Measurements from ENCODE around the gene UBR4.

The UBR4 gene

GRCh38 chr1:19073311-19074186 lies 136.5 kb downstream of the UBR4 start:
- no peak for DNase-seq (ENCODE audit: low read depth, low spot score)

GRCh38 chr1:19072285-19072981 lies 137.6 kb downstream of the UBR4 start:
- DNase-seq (ENCODE audit: low read depth, low spot score) = no peak

DNA sequence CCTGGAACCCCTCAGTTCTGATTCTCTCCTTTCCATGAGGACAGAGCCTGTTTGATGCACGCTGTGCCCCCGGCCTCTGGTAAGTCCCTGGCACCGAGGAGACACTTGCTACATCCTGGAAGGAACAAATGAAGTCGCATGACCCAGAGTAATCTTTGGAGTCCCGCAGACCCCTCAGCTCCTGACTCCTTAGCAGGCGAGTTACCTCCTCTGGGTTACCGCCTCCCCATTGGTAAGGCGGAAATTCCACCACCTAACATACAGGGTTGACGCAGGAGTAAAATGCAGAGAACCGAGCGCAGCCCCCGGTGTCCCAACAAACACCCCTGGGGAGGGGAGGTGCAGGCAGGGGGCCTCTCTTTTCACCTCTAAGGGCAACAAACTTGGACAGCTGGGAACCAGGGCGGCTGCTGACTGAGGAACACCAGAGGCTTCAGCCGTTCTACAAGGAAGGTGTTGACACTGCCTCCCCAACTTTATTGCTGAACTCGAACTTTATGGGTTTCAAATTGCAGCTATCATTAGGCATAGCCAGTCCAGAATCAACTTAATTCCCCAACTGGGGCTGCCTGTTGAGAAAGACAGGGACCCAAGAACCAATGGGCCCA lies 138.3 kb downstream of the UBR4 start:
- no peak for DNase-seq (ENCODE audit: low read depth, low spot score)

GRCh38 chr1:19070891-19071621 lies 139.0 kb downstream of the UBR4 start:
- no peak for DNase-seq (ENCODE audit: low read depth, low spot score)

DNA sequence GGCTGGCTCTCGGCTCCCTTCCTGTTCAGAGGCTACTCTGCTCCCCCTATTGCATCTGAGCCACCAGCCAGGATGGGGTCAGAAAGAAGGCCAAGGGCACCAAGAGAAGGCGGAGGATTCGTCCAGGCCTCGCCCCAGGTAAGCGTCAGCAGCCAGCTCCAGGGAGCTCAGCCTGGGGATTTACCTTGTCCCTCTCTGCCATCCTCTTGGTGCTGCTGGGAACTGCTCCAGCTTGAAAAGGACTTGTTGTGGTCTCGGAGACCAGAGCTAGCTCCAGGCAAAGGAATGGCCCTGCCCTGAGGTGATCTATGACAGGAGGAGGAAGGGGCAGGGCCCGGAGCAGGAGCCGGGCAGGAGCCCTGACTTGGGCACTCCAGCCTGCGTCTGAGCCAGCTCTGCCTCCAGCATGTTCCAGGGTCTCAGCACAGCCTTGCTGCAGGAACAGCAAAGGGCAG lies 139.8 kb downstream of the UBR4 start:
- peak; percentile 61 for DNase-seq (ENCODE audit: low read depth, low spot score)

GRCh38 chr1:19068639-19069276 lies 141.3 kb downstream of the UBR4 start:
- no peak for DNase-seq (ENCODE audit: low read depth, low spot score)

- no peak for DNase-seq (ENCODE audit: low read depth, low spot score)
Observed at GRCh38 chr1:19067912-19068638, 142.0 kb downstream of the UBR4 start.

- DNase-seq (ENCODE audit: low read depth, low spot score) = peak; percentile 85
Observed at GRCh38 chr1:19067182-19067911, 142.7 kb downstream of the UBR4 start.

DNA sequence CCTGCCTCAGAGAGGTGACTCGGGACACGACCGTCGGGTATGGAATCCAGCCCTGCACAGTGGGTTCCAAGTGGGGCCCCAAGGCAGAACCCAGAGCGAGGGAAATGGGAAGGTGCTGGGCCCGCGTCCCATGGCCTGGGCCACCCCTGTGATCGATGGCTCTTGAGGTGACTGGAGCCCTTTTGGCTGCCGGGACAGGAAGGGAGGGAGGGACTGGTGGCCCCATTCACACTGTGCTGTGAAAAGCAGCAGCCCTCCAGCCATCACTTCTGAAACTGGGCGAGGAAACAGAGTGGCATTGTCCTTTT lies 143.2 kb downstream of the UBR4 start:
- DNase-seq (ENCODE audit: low read depth, low spot score) = no peak

GRCh38 chr1:19066248-19066873 lies 143.7 kb downstream of the UBR4 start:
- DNase-seq (ENCODE audit: low read depth, low spot score) = no peak

GRCh38 chr1:19065526-19066247 lies 144.4 kb downstream of the UBR4 start:
- no peak for DNase-seq (ENCODE audit: low read depth, low spot score)

DNA sequence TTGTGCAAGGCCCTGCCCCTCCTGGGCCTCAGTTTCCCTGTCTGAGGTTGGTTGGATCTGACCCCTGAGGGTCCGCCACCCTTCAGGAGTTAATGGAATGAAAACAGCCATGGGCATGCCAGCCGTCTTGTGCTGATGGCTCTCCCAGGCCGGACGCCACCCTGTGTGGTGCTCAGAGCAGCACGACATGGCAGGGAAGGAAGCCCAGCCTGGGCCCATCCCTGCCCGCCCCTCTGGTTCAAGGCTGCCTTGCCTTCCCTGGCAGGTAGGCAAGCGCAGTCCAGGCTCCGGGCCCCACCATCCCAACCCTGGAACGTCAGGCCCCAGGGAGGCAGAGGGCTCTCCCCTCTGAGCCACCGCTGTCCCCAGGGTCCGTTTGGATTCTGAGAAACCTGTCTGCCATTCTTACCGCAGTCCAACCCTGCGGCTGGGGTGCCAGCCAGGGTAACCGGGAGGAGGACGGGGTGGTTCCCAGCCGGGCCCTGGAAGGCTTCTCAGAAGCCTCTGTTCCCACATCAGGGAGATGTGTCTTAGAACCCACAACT lies 145.1 kb downstream of the UBR4 start:
- DNase-seq (ENCODE audit: low read depth, low spot score) = no peak

GRCh38 chr1:19063122-19063521 lies 146.9 kb downstream of the UBR4 start:
- no peak for DNase-seq (ENCODE audit: low read depth, low spot score)

DNA sequence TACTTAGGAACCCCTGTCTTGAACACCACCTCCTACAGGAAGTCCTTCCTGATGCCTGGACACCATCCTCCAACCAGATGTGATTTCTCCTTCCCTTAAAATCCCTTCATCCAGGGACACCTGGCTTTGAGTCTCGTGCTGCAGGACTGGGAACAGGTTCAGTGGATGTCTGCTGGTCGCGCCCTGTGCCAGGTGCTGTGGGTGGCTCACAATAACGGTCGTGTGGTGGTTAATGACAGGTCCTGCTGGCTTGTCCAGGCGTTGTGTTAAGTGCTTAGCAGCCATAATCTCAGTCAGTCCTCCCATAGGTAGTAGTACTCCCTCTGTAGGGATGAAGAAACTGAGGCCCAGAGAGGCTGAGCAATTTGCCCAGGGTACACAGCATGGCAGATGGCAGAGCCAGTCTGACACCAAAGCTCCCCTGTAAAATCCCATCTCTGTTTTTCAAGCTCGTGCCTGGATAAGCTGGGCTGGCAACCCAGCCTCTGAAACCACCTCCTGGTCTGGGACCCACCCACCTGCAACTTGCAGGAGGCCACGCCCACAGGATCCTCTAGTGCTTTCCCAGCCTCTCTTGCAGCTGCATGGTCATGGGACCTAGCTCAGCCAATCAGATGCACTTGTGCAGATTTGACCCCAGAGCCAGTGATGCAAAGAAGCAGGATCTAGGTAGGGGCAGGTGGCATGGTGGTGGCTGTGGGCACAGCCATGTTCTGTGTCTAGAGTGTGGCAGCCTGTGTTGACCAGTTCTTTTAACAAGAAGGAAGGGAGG lies 147.6 kb downstream of the UBR4 start:
- no peak for DNase-seq (ENCODE audit: low read depth, low spot score)

DNA sequence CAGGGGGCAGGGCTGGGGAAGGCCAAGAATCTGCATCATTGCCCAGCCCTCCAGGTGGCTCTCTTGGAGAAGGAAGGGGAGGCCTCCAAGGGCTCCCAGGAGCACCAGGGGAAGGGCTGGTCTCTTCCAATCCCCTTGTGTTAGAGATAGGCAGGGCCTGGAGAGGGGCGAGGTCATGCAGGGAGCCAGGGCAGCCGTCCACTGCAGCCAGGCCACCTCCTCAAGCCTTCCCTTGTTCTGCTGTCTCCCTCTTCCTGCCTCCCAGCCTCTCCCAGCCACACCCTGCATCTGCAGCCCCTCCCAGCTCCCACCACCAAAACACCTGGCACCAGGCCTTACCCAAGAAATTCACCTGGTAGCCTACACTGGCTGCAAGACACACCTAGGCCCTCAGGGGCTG lies 148.3 kb downstream of the UBR4 start:
- DNase-seq (ENCODE audit: low read depth, low spot score) = no peak

DNA sequence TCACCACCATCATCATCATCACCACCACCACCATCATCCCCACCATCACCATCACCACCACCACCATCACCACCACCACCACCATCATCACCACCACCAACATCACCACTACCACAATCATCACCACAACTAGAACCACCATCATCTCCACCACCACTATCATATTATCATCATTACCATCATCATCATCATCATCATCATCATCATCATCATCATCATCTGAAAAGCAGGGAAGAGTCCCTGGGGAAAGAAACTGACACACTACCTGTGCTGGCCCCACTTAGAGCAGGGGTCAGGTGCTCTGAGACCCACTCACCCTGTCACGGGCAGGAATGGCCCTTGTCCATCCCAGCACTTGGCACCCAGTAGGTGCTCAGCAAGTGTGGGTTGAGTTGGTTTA lies 148.7 kb downstream of the UBR4 start:
- DNase-seq (ENCODE audit: low read depth, low spot score) = no peak

GRCh38 chr1:19059773-19060172 lies 150.3 kb downstream of the UBR4 start:
- DNase-seq (ENCODE audit: low read depth, low spot score) = no peak

- DNase-seq (ENCODE audit: low read depth, low spot score) = no peak
Observed at GRCh38 chr1:19058476-19058797, 151.6 kb downstream of the UBR4 start.
